Hindlimb muscle (tissue), 1 donor: ENCODE results near the gene EXOC4. TPM values are rescaled to one million over a fixed set of nuclear protein-coding genes. Genes with fewer than 3 reads are reported as not detected.

Source experiments
- DNase-seq: peaks from one replicate; pipeline ENCODE4 v3.0.0-alpha.2; 2013
- polyA plus RNA-seq: library from polyadenylated mRNA; unstranded; fragments of 120-200 nt; gene quantifications from one replicate; pipeline ENCODE4 v1.2.1, GENCODE V29; 2013; ENCODE audit not compliant: insufficient read length

The EXOC4 gene
- polyA plus RNA-seq, 1 donor = 47.9 TPM

- no peak for DNase-seq
These were observed 178.4 kb downstream of the EXOC4 start for GRCh38 chr7:133431134-133431724.

GRCh38 chr7:133433165-133433812, 180.4 kb downstream of the EXOC4 start:
- no peak for DNase-seq

- DNase-seq = peak; percentile 23
These were observed 181.5 kb downstream of the EXOC4 start for GRCh38 chr7:133434246-133434865.

- DNase-seq = no peak
These were observed 183.1 kb downstream of the EXOC4 start for GRCh38 chr7:133436014-133436428.

GRCh38 chr7:133437544-133437943, 184.7 kb downstream of the EXOC4 start:
- DNase-seq = no peak

- DNase-seq = no peak
These were observed 189.9 kb downstream of the EXOC4 start for GRCh38 chr7:133442818-133443217.

GRCh38 chr7:133445617-133446016, 192.7 kb downstream of the EXOC4 start:
- DNase-seq = no peak

- DNase-seq = no peak
These were observed 195.1 kb downstream of the EXOC4 start for GRCh38 chr7:133448012-133448411.

GRCh38 chr7:133452577-133452976, 199.7 kb downstream of the EXOC4 start:
- no peak for DNase-seq

- no peak for DNase-seq
These were observed 205.8 kb downstream of the EXOC4 start for GRCh38 chr7:133458688-133459087.

GRCh38 chr7:133461421-133461820, 208.5 kb downstream of the EXOC4 start:
- no peak for DNase-seq

- DNase-seq = no peak
These were observed 222.8 kb downstream of the EXOC4 start for GRCh38 chr7:133475655-133476054.

- DNase-seq = no peak
These were observed 224.9 kb downstream of the EXOC4 start for GRCh38 chr7:133477791-133478190.

GRCh38 chr7:133478591-133479135, 225.8 kb downstream of the EXOC4 start:
- DNase-seq = no peak

GRCh38 chr7:133479456-133480065, 226.7 kb downstream of the EXOC4 start:
- no peak for DNase-seq

- no peak for DNase-seq
These were observed 228.0 kb downstream of the EXOC4 start for GRCh38 chr7:133480868-133481267.

- DNase-seq = peak; percentile 45
These were observed 228.8 kb downstream of the EXOC4 start for GRCh38 chr7:133481676-133482075.

GRCh38 chr7:133482599-133482998, 229.7 kb downstream of the EXOC4 start:
- DNase-seq = no peak

- no peak for DNase-seq
These were observed 231.2 kb downstream of the EXOC4 start for GRCh38 chr7:133484086-133484485.

- DNase-seq = no peak
These were observed 237.0 kb downstream of the EXOC4 start for GRCh38 chr7:133489906-133490305.

- no peak for DNase-seq
These were observed 238.4 kb downstream of the EXOC4 start for GRCh38 chr7:133491201-133491691.

GRCh38 chr7:133491846-133492652, 239.2 kb downstream of the EXOC4 start:
- DNase-seq = no peak
